IPS DF 4.7 (cell line): ENCODE measurements around the gene LYPD1.

Experiments
- DNase-seq: peaks from one replicate; pipeline ENCODE4 v3.0.0-alpha.2; 2013; ENCODE audit warnings: low spot score; ENCODE audit errors: extremely low read depth

LYPD1 gene

DNA sequence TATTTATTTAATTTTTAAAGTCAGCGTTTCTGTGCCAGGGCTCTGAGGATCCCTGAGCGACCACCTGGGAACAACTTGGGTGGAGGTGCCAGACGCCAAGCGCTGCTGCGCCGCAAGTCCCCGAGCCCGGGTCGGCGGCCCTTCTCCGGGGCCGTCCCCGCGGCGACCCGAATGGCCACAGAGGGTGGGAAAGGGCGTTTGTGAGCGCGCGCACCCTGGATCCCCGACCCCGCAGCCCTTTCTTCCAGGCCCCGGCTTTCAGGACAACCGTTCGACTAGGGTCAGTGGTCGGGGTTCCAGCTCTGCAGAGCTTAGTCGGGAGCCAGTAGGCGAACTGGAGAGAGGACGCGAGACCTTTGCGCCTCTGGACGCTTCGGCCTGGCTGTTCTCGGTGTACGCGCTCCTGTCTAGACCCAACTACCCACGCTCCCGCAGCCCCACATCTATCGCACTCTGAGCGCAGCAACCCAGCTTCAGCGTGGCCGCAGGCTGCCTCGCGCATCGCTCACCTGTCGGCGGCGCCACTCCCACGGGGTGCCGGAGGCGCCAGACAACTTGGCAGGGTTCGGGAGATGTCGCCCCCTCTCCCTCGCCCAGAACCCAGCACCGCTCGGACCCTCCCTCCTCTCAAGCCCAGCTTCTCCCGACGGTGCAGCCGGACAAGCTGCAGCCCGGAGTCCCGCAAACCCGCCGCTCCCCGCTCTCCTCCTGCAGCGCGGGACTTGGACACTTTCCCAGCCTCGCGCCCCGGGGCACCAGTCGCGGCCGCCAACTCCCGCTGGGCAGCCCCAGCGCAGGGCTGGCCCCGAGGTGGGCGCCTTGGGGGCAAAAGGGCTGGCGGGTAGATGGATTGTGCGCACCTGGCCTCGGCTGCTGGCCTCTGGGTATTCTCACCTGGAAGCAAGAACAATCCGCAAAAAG lies 758 bp downstream of the LYPD1 start:
- DNase-seq, result no peak

DNA sequence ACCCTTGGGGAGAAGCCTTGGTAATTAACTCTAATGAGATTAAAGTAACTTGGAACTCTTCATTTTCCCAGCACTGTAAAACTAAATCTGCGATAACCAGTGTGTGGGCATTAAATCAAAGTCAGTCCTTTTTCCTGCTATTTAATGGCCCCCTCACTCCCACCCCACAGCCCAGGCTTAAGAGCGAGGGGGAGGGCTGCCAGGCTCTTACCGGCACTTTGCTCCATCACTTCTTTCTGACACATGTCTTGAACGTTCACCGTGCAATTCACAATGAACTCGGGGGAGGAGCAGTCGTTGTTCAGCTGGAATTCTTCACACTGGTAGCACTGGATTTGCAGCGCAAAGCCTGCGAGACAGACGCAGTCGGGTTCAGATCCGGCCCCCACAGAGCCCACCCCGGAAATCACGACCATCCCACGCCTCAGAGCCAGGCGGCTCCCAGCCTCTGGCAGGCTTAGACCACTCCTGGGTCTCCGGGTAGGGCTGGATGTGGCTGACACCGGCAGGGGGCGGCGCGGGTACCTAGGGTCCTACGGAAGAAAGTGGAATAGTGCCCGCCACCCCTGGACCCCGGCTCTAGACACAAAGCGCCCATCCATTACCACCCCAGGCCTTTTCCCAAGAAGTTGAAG lies 1.7 kb downstream of the LYPD1 start:
- DNase-seq, result no peak

DNA sequence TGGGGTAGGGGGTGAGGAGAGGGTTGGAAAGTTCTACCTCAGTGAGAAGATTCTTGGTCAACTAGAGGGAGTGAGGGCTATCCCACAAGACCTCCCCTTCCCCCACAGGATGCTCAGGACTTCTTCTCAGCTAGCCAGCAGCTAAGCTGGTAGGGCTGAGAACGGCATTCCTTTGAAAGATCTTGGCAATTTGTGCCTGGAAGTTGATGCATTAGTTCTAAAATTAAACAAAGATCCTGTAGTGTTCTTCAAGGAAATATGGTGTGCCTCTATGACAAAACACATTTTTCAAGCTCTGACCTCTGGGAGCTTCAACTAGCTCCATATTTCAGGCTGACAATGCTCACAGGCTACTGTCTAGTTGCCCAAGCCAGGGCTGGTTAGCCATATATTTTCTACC lies 2.3 kb downstream of the LYPD1 start:
- no peak for DNase-seq

DNA sequence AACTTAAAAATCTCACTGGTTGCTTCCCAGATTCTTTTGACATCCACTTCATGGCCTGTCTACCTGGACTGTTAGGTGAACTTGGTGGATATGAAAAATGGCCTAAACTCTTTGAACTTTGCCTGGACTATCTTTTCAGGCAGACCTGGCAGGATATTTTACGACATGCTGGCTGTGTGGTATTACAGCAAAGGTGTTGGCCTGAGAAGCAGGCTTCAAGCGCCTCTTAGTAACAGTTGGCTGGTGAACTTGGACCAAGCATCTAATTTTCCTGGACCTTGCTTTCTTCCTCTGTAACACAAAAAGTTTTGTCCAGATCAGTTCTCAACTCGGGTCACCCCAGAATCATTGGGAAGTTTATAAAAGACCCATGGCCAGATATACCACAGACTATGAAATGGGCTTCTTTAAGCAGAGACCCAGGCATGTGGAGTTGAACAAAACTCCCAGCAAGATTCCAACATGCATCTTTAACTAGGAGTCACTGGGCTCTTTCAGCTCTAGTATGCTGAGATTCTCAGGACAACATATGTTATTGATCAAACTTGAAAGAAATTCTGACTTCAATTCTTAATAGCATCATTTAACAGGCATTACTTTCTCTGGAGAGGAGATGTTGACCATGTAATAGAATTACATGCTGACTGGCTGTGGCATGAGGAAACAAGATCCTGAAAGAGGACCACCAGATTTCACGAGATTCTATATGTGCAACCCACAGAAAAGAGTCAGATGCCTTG lies 4.4 kb downstream of the LYPD1 start:
- DNase-seq, result no peak

DNA sequence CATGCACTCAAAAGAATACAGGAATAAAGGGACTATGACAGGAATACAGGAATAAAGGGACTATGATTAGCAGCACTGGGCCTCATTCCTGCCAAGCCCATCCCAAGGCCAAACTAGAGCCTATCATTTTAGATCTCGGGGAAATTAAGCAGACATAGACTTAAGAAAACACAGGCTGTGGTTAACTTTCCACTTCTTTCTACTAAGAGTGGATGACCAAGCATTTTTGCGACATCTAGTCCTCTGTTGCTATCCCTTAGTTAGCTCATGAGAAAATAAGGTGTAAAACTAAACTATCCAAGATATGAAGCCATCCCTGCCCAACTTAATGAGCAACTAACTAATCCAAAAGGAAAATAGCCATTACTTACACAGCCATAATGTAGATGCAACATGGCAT lies 5.9 kb downstream of the LYPD1 start:
- no peak for DNase-seq

DNA sequence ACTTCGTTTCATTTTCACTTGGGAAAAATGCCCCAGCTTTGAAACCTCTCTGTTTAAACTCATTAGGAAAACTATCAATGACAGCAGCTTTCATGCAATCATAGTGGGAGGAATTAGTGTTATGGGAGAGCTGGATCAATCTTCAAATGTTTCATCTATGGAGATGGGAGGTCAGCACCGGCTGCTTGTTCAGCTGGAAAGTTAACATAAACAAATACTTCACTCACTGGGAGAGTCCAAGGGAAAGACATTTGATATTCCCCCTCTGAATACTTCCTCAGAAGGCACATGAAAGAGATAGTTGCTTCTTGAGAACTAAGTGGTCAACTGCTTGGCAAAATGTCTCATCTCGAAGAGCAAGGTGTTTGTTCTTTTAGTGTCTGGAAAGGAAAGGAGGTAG lies 7.3 kb downstream of the LYPD1 start:
- DNase-seq, result no peak

DNA sequence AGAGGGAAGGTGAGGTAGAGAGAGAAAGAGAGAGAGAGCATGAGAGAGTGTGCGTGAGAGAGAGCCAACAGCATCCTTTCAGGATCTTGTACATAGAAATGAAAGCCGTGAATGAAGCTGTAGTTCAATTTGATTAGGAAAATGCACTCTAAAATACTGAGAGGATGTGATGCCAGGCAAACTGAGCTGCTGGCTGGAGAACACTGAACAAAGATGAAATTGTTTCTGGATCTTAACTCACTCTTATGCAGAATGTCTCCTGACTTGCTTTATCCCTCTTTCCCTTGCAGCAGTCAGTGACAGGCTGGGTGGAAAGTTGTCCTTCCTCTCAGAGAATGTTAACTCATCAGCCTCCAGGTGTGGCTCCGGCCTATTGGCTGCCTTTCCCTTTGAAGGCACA lies 10.7 kb downstream of the LYPD1 start:
- DNase-seq, result no peak

DNA sequence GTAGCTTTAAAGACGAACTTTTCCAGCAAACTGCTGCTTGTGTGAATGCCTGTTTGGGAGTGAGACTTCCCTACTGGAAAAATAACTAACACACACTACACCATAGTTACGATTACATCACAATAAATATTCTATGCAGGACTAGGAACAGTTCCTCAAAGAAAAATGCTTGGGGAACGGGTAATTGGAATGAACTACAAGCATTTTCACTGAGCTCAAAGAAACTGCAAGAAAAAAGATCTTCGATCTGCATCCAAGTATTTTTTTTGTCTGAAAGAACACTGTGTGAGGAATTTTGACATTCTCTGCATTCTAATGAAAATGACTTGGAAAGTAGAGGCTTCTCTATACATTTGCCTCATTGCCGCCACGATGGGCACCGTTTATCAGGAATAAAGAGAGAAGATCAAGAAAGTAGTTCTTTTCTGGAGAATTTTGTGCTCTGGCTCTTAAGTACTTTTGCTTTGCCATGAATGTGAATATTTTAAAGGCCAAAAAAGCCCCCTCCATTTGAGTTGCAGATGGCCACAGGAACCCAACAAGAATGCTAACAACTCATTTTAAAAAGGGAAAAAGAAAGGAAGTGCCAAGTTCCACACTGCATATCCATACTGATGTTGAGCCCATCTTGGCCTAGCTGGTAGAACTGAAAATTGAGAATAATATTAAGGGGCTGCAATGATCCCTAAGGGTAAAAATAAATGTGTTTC lies 13.6 kb downstream of the LYPD1 start:
- DNase-seq, result no peak

DNA sequence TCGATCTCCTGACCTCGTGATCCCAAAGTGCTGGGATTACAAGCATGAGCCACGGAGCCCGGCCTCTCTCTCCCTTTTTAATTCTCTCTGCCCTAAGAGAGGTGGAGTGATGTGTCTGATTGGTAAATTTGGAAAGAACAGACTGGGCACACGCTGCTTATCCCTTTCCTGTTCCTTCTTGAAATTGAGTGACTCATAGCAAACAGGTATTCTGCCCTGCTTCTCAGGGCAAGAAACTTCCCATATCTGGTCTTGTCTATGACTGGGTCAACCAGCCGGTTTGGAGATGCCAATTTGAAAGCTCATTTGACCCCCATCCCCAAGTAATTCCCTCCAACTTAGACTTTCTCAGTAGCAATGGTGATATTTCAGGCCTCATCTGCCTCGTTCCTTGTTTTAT lies 15.0 kb downstream of the LYPD1 start:
- no peak for DNase-seq

DNA sequence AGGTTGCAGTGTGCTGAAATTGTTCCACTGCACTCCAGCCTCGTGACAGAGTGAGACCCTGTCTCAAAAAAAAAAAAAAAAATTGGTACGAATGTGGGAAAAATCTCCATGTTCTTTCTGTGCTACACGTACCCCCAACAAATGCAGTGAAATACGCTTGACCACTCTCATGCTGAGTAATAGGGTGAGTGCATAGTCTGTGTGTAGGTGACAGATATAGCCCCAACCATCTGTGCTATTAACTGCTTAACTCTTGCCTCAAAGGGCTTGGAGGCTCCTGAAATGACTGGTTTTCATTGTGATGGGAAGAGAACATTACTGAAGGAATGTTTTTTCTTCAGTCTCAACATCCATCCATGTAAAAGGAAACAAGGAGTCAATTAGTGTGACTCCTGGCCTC lies 15.7 kb downstream of the LYPD1 start:
- no peak for DNase-seq

DNA sequence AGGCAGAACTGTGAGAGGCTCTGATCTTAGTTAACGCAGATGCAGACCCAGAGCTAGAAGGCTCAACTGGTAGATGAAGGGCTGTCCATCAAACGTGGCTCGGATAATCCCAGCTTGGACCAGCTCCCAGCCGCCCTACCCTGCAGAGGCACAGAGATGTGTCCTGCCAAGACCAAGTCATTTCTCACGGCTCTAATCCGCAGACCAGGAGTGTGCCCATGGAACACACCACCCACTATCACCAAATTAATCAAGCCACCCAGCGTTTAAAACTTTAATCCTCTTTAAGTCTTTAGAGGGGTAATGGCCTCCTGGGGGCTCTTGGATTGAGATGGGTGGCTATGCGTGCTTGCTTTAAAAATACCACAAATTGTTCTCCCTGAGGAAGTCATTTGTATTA lies 17.5 kb downstream of the LYPD1 start:
- DNase-seq, result no peak

DNA sequence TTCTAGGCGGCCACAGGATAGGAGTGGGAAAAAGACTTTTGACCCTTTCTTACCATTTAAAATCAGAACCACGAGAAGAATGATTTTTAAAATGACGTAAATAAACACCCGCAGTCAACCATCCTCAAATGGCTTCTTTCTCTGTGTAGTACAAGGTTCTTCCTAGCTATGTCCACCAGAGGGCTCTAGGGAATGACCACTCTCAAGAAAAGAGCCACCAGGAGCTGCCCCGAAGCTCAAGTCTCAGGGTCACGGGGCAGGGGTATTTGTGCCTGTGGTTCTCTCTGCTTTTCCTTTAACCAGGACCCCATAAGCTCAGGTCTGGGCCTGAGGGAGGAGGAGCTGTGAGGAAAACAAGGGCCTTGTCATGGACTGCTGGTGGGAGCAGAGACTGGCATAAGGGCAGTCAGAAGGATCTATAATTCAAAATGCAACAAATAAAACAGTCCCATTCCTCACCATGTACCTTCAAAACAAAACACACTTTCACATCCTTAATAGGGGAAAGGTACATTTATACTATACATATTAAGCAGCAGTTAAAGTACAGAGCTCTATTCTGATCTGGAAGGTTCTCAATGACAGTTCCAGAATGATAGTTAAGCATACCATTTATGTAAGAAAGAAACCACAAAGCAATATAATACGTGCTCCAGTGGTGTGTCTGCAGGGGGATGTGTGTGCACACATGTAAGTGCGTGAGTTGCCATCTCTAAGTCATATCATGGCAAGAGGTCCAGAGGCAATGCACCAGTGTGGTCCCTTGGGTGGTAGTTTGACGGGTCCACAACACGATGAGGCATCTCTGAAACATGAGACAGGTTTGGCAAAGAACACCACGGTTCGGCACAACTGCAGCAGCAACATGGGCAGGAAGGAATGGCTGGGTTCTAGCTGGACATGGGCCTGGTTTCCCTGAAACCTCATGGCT lies 18.6 kb downstream of the LYPD1 start:
- no peak for DNase-seq

DNA sequence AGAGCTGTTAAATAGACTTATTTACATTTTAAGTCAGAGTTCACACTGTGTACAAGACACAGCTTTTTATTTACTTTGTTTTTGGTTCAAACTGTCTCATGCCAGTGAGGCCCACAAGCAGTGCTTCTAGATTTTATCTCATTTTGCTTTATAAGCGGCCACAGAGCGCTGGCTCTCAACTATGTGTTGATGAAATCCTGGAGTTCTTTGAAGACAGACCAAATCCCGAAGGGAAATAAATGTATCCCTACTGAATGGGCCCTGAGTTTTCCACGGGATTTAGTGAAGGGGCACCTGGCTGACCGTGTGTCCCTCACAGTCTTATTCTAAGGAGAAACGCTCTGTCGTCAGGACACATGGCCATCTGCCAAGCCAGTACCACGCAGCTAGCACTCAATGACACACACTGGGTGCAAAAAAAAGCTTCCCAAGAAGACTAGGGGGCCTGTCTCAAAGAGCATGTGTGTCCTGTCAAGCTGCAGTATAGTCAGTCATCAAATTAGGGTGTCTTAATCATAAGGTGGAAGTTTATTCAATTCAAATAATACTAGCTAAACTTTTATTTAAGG lies 23.4 kb downstream of the LYPD1 start:
- no peak for DNase-seq

DNA sequence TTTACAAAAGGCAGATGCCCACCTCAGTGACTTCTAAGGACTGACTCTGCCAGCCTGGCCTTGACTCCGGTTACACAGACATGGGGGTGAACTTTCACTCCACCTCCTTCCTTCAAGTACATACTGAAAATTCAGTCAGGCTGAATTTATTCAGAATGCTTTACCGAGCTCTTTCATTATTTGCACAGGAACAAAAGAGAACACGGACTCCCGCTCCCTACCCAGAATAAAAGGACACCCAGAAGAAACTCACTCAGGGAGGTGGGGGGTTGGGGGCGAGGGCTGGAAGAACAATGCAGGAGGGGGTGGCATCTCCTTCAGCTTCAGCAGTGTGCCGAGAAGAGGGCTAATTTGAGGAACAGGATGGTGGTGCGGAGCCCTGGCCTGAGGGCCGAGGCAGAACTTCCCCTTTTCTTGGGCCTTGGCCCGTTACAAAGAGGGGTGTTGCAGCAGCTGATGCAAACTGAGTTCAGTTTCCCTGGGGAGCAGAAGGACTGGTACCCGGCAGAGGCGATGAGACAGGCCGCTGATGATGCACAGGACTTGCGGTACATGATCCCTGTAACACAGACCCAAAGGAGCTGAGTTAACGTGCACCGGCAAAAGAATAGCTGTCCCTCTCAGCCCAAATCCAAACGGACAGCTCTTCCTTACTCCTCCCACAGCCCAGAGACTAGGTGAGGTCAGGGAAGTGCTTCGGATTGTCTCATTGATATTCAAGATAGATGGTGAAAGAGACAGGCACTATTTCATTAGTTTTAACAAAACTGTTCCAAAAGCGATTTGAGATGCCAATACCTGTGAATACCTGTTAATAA lies 24.1 kb downstream of the LYPD1 start:
- no peak for DNase-seq

DNA sequence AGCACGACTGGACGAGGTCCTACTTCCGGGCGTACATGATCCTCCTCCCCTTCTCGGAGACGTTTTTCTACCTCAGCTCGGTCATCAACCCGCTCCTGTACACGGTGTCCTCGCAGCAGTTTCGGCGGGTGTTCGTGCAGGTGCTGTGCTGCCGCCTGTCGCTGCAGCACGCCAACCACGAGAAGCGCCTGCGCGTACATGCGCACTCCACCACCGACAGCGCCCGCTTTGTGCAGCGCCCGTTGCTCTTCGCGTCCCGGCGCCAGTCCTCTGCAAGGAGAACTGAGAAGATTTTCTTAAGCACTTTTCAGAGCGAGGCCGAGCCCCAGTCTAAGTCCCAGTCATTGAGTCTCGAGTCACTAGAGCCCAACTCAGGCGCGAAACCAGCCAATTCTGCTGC lies 24.8 kb downstream of the LYPD1 start:
- no peak for DNase-seq

DNA sequence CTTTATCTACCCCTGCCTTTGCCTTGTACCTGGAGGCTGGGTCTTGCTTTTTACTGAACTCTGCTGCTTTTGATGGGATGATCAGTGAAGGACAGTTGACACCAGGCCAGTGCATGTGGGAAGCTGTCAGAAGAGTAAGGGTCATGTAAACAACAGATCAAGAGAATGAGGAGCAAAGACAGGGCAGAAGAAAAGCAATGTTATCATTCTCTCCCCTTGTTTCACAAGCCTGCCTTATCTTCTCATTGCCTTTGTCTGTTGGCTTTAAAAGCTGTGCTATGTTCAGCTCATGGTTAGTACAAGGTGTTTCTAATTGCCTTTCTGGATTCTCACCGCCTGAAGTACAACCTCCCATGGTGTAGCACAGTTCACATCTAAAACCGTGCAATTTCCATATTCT lies 27.6 kb downstream of the LYPD1 start:
- no peak for DNase-seq

DNA sequence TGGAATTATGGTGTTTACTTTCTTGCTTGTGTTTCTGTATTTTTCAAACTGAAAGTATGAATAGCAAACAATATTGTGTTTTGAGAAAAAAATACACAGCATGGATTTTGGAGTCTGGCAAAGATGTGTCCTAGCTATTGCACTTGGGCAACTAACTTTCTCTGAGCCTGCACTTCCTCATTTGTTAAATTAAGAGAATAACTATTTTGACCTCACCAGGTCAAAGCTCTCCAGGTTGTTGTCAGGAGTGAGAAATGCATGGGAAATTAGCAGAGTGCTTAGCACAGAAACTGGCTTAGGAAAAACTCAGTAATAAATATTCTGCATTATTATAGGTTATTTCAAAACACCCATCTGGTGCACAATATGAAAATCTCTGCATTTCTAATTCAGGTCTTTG lies 28.2 kb downstream of the LYPD1 start:
- DNase-seq, result no peak

DNA sequence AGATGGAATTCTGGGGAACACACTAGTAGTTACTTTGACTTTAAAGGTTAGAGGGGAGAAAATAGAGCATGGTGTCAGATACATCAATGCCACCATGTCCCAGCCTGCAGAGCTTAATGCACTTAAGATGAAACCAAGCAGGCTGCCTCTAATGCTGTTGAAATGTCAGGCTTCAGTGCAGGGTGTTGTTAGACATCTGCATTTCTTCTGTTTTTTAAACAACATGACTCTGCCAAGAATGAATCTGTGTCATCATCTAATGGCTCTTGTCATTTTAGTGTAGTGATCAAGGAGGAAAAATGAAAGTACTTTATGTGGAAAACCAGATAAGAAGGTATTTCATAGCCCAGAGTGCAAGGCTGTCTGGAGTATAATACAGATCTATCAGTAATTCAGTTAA lies 29.9 kb downstream of the LYPD1 start:
- DNase-seq, result no peak

DNA sequence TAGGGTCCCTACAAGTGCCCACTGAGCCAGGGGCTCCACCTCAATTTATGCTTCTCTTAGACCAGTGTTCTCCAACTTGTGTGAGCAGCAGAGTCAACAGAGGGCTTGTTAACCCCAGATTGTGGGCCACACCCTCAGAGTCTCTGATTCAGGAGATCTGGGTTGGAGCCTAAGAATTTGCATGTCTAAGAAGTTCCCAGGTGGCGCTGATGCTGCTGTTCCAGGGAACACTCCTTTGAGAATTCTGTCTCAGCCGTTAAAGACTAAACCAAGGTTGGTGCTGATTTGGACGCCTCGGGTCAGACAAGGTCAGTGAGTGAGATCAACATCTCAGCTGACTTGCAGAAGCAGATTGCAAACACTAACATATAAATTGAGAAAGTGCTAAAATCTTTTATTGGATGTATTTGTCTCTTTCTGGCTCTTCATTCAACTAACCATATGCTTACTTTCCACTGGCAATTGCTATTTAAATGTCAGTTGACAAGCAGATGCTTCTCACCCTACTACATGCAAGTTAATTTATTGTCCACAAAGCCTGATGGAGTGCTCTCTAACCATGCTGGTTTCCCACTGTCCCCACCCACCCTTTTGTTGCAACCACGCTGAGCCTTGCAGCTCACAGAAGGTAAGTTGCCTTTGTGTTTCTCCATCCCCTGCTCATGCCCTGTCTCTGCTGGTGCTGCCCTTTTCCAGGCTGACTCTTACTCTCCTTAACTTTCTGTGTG lies 31.5 kb downstream of the LYPD1 start:
- no peak for DNase-seq
